GM13976 (cell line): ENCODE results near the gene RNU6-7.

Experiments
- DNase-seq: peaks from one replicate; pipeline ENCODE4 v3.0.0; 2012; ENCODE audit warnings: low spot score
- CTCF ChIP-seq: IDR thresholded peaks from 2 replicates; pipeline ENCODE4 v1.5.1; 2012; ENCODE audit warnings: borderline replicate concordance, mild to moderate bottlenecking; ENCODE audit not compliant: insufficient read depth; ENCODE audit errors: extremely low read depth, missing control alignments, control extremely low read depth
- in situ Hi-C: fragments of 300-500 bp; cut with MboI; formaldehyde crosslinking; loops from one replicate; pipeline ENCODE4 v1.12.0; 2022; ENCODE audit warnings: low sequenced_read_pairs, mixed read lengths, inconsistent platforms; ENCODE audit not compliant: unreplicated experiment

RNU6-7 gene

GRCh38 chr14:32249371-32249770 lies 47.5 kb downstream of the RNU6-7 start:
- DNase-seq: no peak
- no peak for TF ChIP-seq CTCF
- in situ Hi-C loops: no loop called here

- in situ Hi-C loops: loop anchor here (10.0 kb wide), 4 partner anchors 175 to 735 kb away; partner anchors contain the start of gene ARHGAP5
- TF ChIP-seq CTCF: no peak
- DNase-seq: no peak
Measured at GRCh38 chr14:32249780-32250179, 47.9 kb downstream of the RNU6-7 start.

- no peak for DNase-seq
- no peak for TF ChIP-seq CTCF
- in situ Hi-C loops: loop anchor here (10.0 kb wide), 4 partner anchors 176 to 736 kb away; partner anchors contain the start of gene ARHGAP5
Measured at GRCh38 chr14:32250681-32251080, 48.8 kb downstream of the RNU6-7 start.

- in situ Hi-C loops: loop anchor here (10.0 kb wide), 4 partner anchors 177 to 737 kb away; partner anchors contain the start of gene ARHGAP5
- no peak for DNase-seq
Measured at GRCh38 chr14:32251530-32251929, 49.7 kb downstream of the RNU6-7 start.

More at GRCh38 chr14:32251530-32251929, 49.7 kb downstream of the RNU6-7 start:
- no peak for TF ChIP-seq CTCF
